NB4 (cell line): ENCODE data around the gene CCDC97.

Experiments
- MYC ChIP-seq: IDR thresholded peaks from 2 replicates; pipeline ENCODE4 v1.6.1; 2011; ENCODE audit warnings: low read depth, low read length
- POLR2A ChIP-seq: IDR thresholded peaks from 2 replicates; pipeline ENCODE4 v1.6.1; 2011; ENCODE audit warnings: mild to moderate bottlenecking; ENCODE audit not compliant: insufficient read length; ENCODE audit errors: extremely low read depth
- TF ChIP-seq, protein P1 (sequence below): IDR thresholded peaks from one replicate; pipeline ENCODE4 v1.5.1; 2012; ENCODE audit warnings: low read depth, low read length
- TF ChIP-seq, protein P2 (sequence below): IDR thresholded peaks from 2 replicates; pipeline ENCODE4 v1.6.1; 2011; ENCODE audit warnings: low read depth, low read length

DNA sequence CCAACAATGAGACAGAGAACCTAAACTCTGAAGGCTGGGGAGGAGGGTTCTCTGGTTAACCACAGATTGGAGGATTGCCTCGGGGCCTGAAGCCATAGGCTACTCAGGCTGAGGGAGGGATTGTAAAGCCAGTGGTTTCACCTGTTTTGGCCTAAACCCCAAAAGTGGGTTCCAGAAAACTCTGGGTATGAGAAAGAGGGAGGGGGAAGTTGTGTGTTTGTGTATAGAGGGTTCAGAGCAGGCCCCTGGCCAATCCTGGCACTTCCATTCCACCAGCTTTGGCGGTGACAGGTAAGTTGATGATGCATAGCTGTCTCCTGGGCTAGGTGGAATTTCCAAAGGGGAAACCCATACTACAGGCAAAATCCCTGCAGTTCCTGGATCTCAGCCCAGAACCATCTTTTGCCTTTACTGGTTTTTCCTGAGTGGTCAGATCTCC lies 13.5 kb upstream of the CCDC97 start:
- TF ChIP-seq, protein P1, sequence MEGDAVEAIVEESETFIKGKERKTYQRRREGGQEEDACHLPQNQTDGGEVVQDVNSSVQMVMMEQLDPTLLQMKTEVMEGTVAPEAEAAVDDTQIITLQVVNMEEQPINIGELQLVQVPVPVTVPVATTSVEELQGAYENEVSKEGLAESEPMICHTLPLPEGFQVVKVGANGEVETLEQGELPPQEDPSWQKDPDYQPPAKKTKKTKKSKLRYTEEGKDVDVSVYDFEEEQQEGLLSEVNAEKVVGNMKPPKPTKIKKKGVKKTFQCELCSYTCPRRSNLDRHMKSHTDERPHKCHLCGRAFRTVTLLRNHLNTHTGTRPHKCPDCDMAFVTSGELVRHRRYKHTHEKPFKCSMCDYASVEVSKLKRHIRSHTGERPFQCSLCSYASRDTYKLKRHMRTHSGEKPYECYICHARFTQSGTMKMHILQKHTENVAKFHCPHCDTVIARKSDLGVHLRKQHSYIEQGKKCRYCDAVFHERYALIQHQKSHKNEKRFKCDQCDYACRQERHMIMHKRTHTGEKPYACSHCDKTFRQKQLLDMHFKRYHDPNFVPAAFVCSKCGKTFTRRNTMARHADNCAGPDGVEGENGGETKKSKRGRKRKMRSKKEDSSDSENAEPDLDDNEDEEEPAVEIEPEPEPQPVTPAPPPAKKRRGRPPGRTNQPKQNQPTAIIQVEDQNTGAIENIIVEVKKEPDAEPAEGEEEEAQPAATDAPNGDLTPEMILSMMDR, result no peak
- TF ChIP-seq POLR2A, result no peak
- no peak for TF ChIP-seq MYC
- TF ChIP-seq, protein P2, sequence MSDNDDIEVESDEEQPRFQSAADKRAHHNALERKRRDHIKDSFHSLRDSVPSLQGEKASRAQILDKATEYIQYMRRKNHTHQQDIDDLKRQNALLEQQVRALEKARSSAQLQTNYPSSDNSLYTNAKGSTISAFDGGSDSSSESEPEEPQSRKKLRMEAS, result no peak
